ENCODE data around the gene DBR1.

Gene DBR1

GRCh38 chr3:138165061-138165460 is 9.7 kb downstream of the DBR1 start:
- Histone ChIP-seq H3F3A (ENCODE audit: insufficient read depth, low read length) (no peaks in the 10 kb centered on the region), H3K79me2 (ENCODE audit: low read length) (no peaks in the 10 kb centered on the region), H3K4me3 (ENCODE audit: low read length) (no peak overlapping the region), H3K27ac (ENCODE audit: low read length) (no peak overlapping the region), H3K36me3 (replicated peaks; ENCODE audit: insufficient read depth, low read length) (no peaks in the 10 kb centered on the region; the same call in 1 of the 2 replicates), H3K9me2 (replicated peaks; ENCODE audit: insufficient read depth, low read length) (no peaks in the 10 kb centered on the region), H3K4me1 (ENCODE audit: low read length) (no peaks in the 10 kb centered on the region), H2AFZ (ENCODE audit: low read length) (no peak overlapping the region), H3K27me3 (replicated peaks; ENCODE audit: insufficient read depth, low read length) (no peaks in the 10 kb centered on the region), H3K4me2 (ENCODE audit: low read depth, low read length) (no peak overlapping the region), H3K9ac (ENCODE audit: low read length) (no peak overlapping the region), H3K9me3 (replicated peaks; ENCODE audit: insufficient read depth, low read length) (no peaks in the 10 kb centered on the region), H4K20me1 (ENCODE audit: insufficient read depth, low read length) (no peaks in the 10 kb centered on the region; the same call in 1 of the 2 replicates)
- TF ChIP-seq CTCF (IDR thresholded peaks at IDR 0.05; ENCODE audit: low read length) (no peak), EZH2 (optimal IDR thresholded peaks at IDR 0.05; ENCODE audit: low read depth, low read length) (no peak), EZH2phosphoT487 (IDR thresholded peaks at IDR 0.05; ENCODE audit: low read length) (no peak)
- no peak for DNase-seq

GRCh38 chr3:138157743-138158142 is 17.0 kb downstream of the DBR1 start:
- DNase-seq: no peak
- no peaks in the 10 kb centered on the region for H3K9me2 ChIP-seq (replicated peaks; ENCODE audit: insufficient read depth, low read length)
- no peak overlapping the region for H3K9ac ChIP-seq (ENCODE audit: low read length)
- H3K79me2 ChIP-seq (ENCODE audit: low read length): no peaks in the 10 kb centered on the region
- H3K4me3 ChIP-seq (ENCODE audit: low read length): no peak overlapping the region
- no peaks in the 10 kb centered on the region for H3K4me1 ChIP-seq (ENCODE audit: low read length)
- H3K9me3 ChIP-seq (replicated peaks; ENCODE audit: insufficient read depth, low read length): no peaks in the 10 kb centered on the region
- no peaks in the 10 kb centered on the region for H3K36me3 ChIP-seq (replicated peaks; ENCODE audit: insufficient read depth, low read length)
- no peaks in the 10 kb centered on the region for H4K20me1 ChIP-seq (ENCODE audit: insufficient read depth, low read length)
- no peak overlapping the region for H3K27ac ChIP-seq (ENCODE audit: low read length)
- no peaks in the 10 kb centered on the region for H3F3A ChIP-seq (ENCODE audit: insufficient read depth, low read length)
- TF ChIP-seq CTCF (IDR thresholded peaks at IDR 0.05; ENCODE audit: low read length) (no peak), EZH2phosphoT487 (IDR thresholded peaks at IDR 0.05; ENCODE audit: low read length) (no peak), EZH2 (optimal IDR thresholded peaks at IDR 0.05; ENCODE audit: low read depth, low read length) (no peak)
- H3K4me2 ChIP-seq (ENCODE audit: low read depth, low read length): no peak overlapping the region
- H3K27me3 ChIP-seq (replicated peaks; ENCODE audit: insufficient read depth, low read length): no peaks in the 10 kb centered on the region
- H2AFZ ChIP-seq (ENCODE audit: low read length): no peak overlapping the region

GRCh38 chr3:138154534-138154933 is 20.2 kb downstream of the DBR1 start:
- H3K79me2 ChIP-seq (ENCODE audit: low read length): no peaks in the 10 kb centered on the region
- DNase-seq: no peak
- H4K20me1 ChIP-seq (ENCODE audit: insufficient read depth, low read length): no peaks in the 10 kb centered on the region
- no peaks in the 10 kb centered on the region for H3K4me1 ChIP-seq (ENCODE audit: low read length)
- H3K9ac ChIP-seq (ENCODE audit: low read length): no peak overlapping the region
- TF ChIP-seq EZH2 (optimal IDR thresholded peaks at IDR 0.05; ENCODE audit: low read depth, low read length) (no peak), EZH2phosphoT487 (IDR thresholded peaks at IDR 0.05; ENCODE audit: low read length) (no peak), CTCF (IDR thresholded peaks at IDR 0.05; ENCODE audit: low read length) (no peak)
- H3K9me2 ChIP-seq (replicated peaks; ENCODE audit: insufficient read depth, low read length): no peaks in the 10 kb centered on the region
- H3K27ac ChIP-seq (ENCODE audit: low read length): no peak overlapping the region
- H3K9me3 ChIP-seq (replicated peaks; ENCODE audit: insufficient read depth, low read length): no peaks in the 10 kb centered on the region
- no peaks in the 10 kb centered on the region for H3K27me3 ChIP-seq (replicated peaks; ENCODE audit: insufficient read depth, low read length)
- no peak overlapping the region for H3K4me2 ChIP-seq (ENCODE audit: low read depth, low read length)
- H3K36me3 ChIP-seq (replicated peaks; ENCODE audit: insufficient read depth, low read length): no peaks in the 10 kb centered on the region
- no peak overlapping the region for H2AFZ ChIP-seq (ENCODE audit: low read length)
- no peak overlapping the region for H3K4me3 ChIP-seq (ENCODE audit: low read length)
- no peaks in the 10 kb centered on the region for H3F3A ChIP-seq (ENCODE audit: insufficient read depth, low read length)
